Bronchial epithelial cell (primary cell): Measurements from ENCODE around the gene NELL2. TPM values are rescaled to one million over a fixed set of nuclear protein-coding genes. Genes with fewer than 3 reads are reported as not detected.

Source experiments
- DNase-seq: peaks from one replicate; pipeline ENCODE4 v3.0.0-alpha.2; 2010; ENCODE audit warnings: low read depth
- FAIRE-seq: peaks from 2 replicates; lab custom pipeline; 2011; peaks lifted over from hg19 to GRCh38; lab: Jason Lieb, UNC
- H3K27me3 ChIP-seq: 2 replicates; pipeline ENCODE4 v1.5.1; 2011; ENCODE audit warnings: low read length; ENCODE audit not compliant: control insufficient read depth, insufficient read depth
- H3K36me3 ChIP-seq: 2 replicates; pipeline ENCODE4 v1.5.1; 2011; ENCODE audit warnings: low read length; ENCODE audit not compliant: control insufficient read depth, insufficient read depth
- H3K4me3 ChIP-seq: 2 replicates; pipeline ENCODE4 v1.5.1; 2011; ENCODE audit warnings: mild to moderate bottlenecking, low read depth, low read length, control low read depth
- CTCF ChIP-seq: IDR thresholded peaks from 2 replicates; pipeline ENCODE4 v1.5.1; 2011; ENCODE audit warnings: mild to moderate bottlenecking, moderate library complexity, low read length, control low read depth, inconsistent platforms; ENCODE audit not compliant: insufficient read depth, severe bottlenecking
- total RNA-seq: library from RNA; depleted of rRNA; stranded (reverse); fragments of >200 nt; gene quantifications from 2 replicates; pipeline ENCODE4 v1.2.1, GENCODE V29; 2014

NELL2 gene
- total RNA-seq, 1 donor from 2014 or later: not detected

DNA sequence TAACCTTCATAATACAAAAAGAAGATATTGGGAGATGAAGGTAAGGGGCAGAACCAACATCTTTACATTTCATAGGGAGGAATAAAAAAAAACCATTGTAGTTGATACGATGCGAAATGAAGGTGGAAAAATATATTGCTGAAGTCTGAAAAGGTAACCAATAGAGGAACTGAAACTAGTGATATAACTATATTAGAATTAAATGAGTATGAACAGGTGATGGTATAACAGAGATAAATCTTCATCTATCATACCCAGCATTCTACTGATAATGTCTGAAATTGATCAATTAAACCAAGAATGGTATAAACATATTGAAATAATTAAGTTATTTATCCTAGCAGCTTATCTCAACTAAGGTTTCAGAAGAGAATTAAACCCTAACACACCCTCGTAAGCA lies 332.1 kb downstream of the NELL2 start:
- TF ChIP-seq CTCF: no peak
- DNase-seq: no peak
- no peaks in the 10 kb centered on the region for H3K36me3 ChIP-seq
- no peaks in the 10 kb centered on the region for H3K27me3 ChIP-seq
- no peak overlapping the region for H3K4me3 ChIP-seq
- no peak for FAIRE-seq

- no peaks in the 10 kb centered on the region for H3K27me3 ChIP-seq
- no peak for DNase-seq
- no peak for FAIRE-seq
- no peaks in the 10 kb centered on the region for H3K36me3 ChIP-seq
- no peak for TF ChIP-seq CTCF
- H3K4me3 ChIP-seq: no peak overlapping the region
These were observed 333.4 kb downstream of the NELL2 start for GRCh38 chr12:44542716-44543115.

GRCh38 chr12:44537354-44537753 lies 338.8 kb downstream of the NELL2 start:
- Histone ChIP-seq H3K27me3 (no peaks in the 10 kb centered on the region), H3K36me3 (no peaks in the 10 kb centered on the region), H3K4me3 (no peak overlapping the region)
- no peak for TF ChIP-seq CTCF
- FAIRE-seq (no peak), DNase-seq (no peak)

GRCh38 chr12:44532940-44533339 lies 343.2 kb downstream of the NELL2 start:
- Histone ChIP-seq H3K4me3 (no peak overlapping the region), H3K27me3 (no peaks in the 10 kb centered on the region), H3K36me3 (no peaks in the 10 kb centered on the region)
- FAIRE-seq (no peak), DNase-seq (no peak)
- TF ChIP-seq CTCF: no peak

GRCh38 chr12:44531320-44531971 lies 344.7 kb downstream of the NELL2 start:
- no peak for DNase-seq
- no peak for TF ChIP-seq CTCF
- H3K36me3 ChIP-seq: no peaks in the 10 kb centered on the region
- H3K4me3 ChIP-seq: no peak overlapping the region
- no peaks in the 10 kb centered on the region for H3K27me3 ChIP-seq
- no peak for FAIRE-seq

GRCh38 chr12:44526655-44527182 lies 349.4 kb downstream of the NELL2 start:
- Histone ChIP-seq H3K27me3 (no peaks in the 10 kb centered on the region), H3K4me3 (no peak overlapping the region), H3K36me3 (no peaks in the 10 kb centered on the region)
- FAIRE-seq (no peak), DNase-seq (no peak)
- no peak for TF ChIP-seq CTCF
